Activated CD4-positive, alpha-beta T cell treated with anti-CD3 and anti-CD28 coated beads for 24 hours (primary cell): Measurements from ENCODE around the gene ZNF750.
"Not testable (repeated sequence)": the region's sequence is repeated elsewhere in the genome, so short reads cannot be mapped to it uniquely, and the experiment has no call there.

Experiments
- DNase-seq, 2 donors: peaks; one replicate each; pipeline ENCODE4 v3.0.0-alpha.2; 2020; ENCODE audit warnings: low read depth in 2 of 2

ZNF750 gene

GRCh38 chr17:82793974-82794630 is 45.7 kb downstream of the ZNF750 start:
- no peak for DNase-seq

- DNase-seq, result no peak
Measured at GRCh38 chr17:82791532-82791931, 48.3 kb downstream of the ZNF750 start.

- DNase-seq, result no peak
Measured at GRCh38 chr17:82790391-82790790, 49.4 kb downstream of the ZNF750 start.

GRCh38 chr17:82789806-82790205 is 50.0 kb downstream of the ZNF750 start:
- no peak for DNase-seq

GRCh38 chr17:82789051-82789592 is 50.7 kb downstream of the ZNF750 start:
- no peak for DNase-seq

GRCh38 chr17:82788206-82789001 is 51.4 kb downstream of the ZNF750 start:
- no peak for DNase-seq

- no peak for DNase-seq
Measured at GRCh38 chr17:82787081-82787848, 52.6 kb downstream of the ZNF750 start.

GRCh38 chr17:82786427-82786826 is 53.4 kb downstream of the ZNF750 start:
- DNase-seq, result no peak

GRCh38 chr17:82785581-82785980 is 54.2 kb downstream of the ZNF750 start:
- not testable (repeated sequence) for DNase-seq

GRCh38 chr17:82783498-82783897 is 56.3 kb downstream of the ZNF750 start:
- DNase-seq, result no peak

- DNase-seq, result no peak
Measured at GRCh38 chr17:82782657-82783207, 57.1 kb downstream of the ZNF750 start.

- peak; percentile 62 to 71 for DNase-seq
Measured at GRCh38 chr17:82781894-82782274, 57.9 kb downstream of the ZNF750 start.

GRCh38 chr17:82780971-82781893 is 58.6 kb downstream of the ZNF750 start:
- no peak for DNase-seq

- no peak for DNase-seq
Measured at GRCh38 chr17:82780195-82780594, 59.6 kb downstream of the ZNF750 start.

- DNase-seq, result no peak
Measured at GRCh38 chr17:82779541-82779940, 60.3 kb downstream of the ZNF750 start.
